HepG2 (cell line): ENCODE results near the gene PHF13. TPM values are rescaled to one million over a fixed set of nuclear protein-coding genes. Genes with fewer than 3 reads are reported as not detected.

Experiments
- CREB1 ChIP-seq, 2 experiments: fragments of 450-650 bp in 1 of 2; IDR thresholded peaks; 2 replicates each; pipeline ENCODE4 v1.6.1; 2016 to 2017; ENCODE audit warnings: control low read depth in 1 of 2, mild to moderate bottlenecking in 1 of 2, missing compliant biosample characterization in 1 of 2, missing genetic modification characterization in 1 of 2
- ELF4 ChIP-seq: sonication (generic); formaldehyde crosslinking; IDR thresholded peaks from 2 replicates; pipeline ENCODE4 v1.5.0; 2020; ENCODE audit warnings: missing genetic modification reagents, mild to moderate bottlenecking, moderate library complexity, borderline replicate concordance
- FIP1L1 ChIP-seq: fragments of 200-400 bp; formaldehyde crosslinking; IDR thresholded peaks from 2 replicates; pipeline ENCODE4 v1.6.1; 2018; ENCODE audit warnings: low read depth, mild to moderate bottlenecking, low read length, moderate library complexity, borderline replicate concordance; ENCODE audit not compliant: insufficient read depth
- FOXO1 ChIP-seq: sonication (generic); formaldehyde crosslinking; IDR thresholded peaks from 2 replicates; pipeline ENCODE4 v1.4.0; 2020; ENCODE audit warnings: missing genetic modification reagents
- GABPB1 ChIP-seq: IDR thresholded peaks from 2 replicates; pipeline ENCODE4 v1.6.1; 2016; ENCODE audit warnings: mild to moderate bottlenecking, missing genetic modification reagents, moderate library complexity, missing compliant biosample characterization
- HNRNPLL ChIP-seq: fragments of 200-400 bp; formaldehyde crosslinking; IDR thresholded peaks from 2 replicates; pipeline ENCODE4 v1.6.1; 2017; ENCODE audit warnings: mild to moderate bottlenecking, low read depth, low read length; ENCODE audit not compliant: poor library complexity, severe bottlenecking
- HOXA9 ChIP-seq: sonication (generic); formaldehyde crosslinking; IDR thresholded peaks from 2 replicates; pipeline ENCODE4 v1.8.1; 2022; ENCODE audit warnings: missing genetic modification reagents, mild to moderate bottlenecking, moderate library complexity, borderline replicate concordance
- JDP2 ChIP-seq: sonication (generic); formaldehyde crosslinking; IDR thresholded peaks from 2 replicates; pipeline ENCODE4 v1.8.1; 2022; ENCODE audit warnings: missing genetic modification reagents, borderline replicate concordance
- LCORL ChIP-seq, 2 experiments: fragments of 450-650 bp in 1 of 2; sonication (generic) in 1 of 2; formaldehyde crosslinking in 1 of 2; IDR thresholded peaks; 2 replicates each; pipeline versions ENCODE4 v1.5.0 to v1.6.1; 2017 to 2020; ENCODE audit warnings: antibody characterized with exemption in 1 of 2, missing genetic modification reagents in 1 of 2
- NCOA2 ChIP-seq: sonication (generic); formaldehyde crosslinking; IDR thresholded peaks from 2 replicates; pipeline ENCODE4 v1.8.0; 2022; ENCODE audit warnings: inconsistent platforms
- NFKB2 ChIP-seq: sonication (generic); formaldehyde crosslinking; IDR thresholded peaks from 2 replicates; pipeline ENCODE4 v1.4.0; 2020; ENCODE audit warnings: missing genetic modification reagents, borderline replicate concordance
- PHF21A ChIP-seq: sonication (generic); formaldehyde crosslinking; IDR thresholded peaks from 2 replicates; pipeline ENCODE4 v1.5.0; 2020; ENCODE audit warnings: mild to moderate bottlenecking, missing genetic modification reagents
- RELA ChIP-seq: sonication (generic); formaldehyde crosslinking; IDR thresholded peaks from 2 replicates; pipeline ENCODE4 v1.4.0; 2020; ENCODE audit warnings: missing genetic modification reagents
- RFX1 ChIP-seq: fragments of 450-650 bp; IDR thresholded peaks from 2 replicates; pipeline ENCODE4 v1.6.1; 2017
- RFXAP ChIP-seq: sonication (generic); formaldehyde crosslinking; IDR thresholded peaks from 2 replicates; pipeline ENCODE4 v1.4.0; 2020; ENCODE audit warnings: missing genetic modification reagents, borderline replicate concordance
- SOX5 ChIP-seq: IDR thresholded peaks from 2 replicates; pipeline ENCODE4 v1.6.1; 2016; ENCODE audit warnings: borderline replicate concordance
- YY1 ChIP-seq: IDR thresholded peaks from 2 replicates; pipeline ENCODE4 v1.6.1; 2011; ENCODE audit warnings: low read length, low read depth, moderate library complexity, mild to moderate bottlenecking; ENCODE audit not compliant: insufficient read depth, insufficient replicate concordance
- ZBTB21 ChIP-seq: sonication (generic); formaldehyde crosslinking; IDR thresholded peaks from 2 replicates; pipeline ENCODE4 v1.4.0; 2020; ENCODE audit warnings: missing genetic modification reagents
- ZNF205 ChIP-seq: IDR thresholded peaks from 2 replicates; pipeline ENCODE4 v1.6.1; 2018; ENCODE audit warnings: missing biosample characterization, missing genetic modification reagents
- ZNF333 ChIP-seq: sonication (generic); formaldehyde crosslinking; IDR thresholded peaks from 2 replicates; pipeline ENCODE4 v1.4.0; 2020; ENCODE audit warnings: mild to moderate bottlenecking, missing genetic modification reagents, borderline replicate concordance
- ZNF777 ChIP-seq: sonication (generic); formaldehyde crosslinking; IDR thresholded peaks from 2 replicates; pipeline ENCODE4 v1.4.0; 2020; ENCODE audit warnings: missing genetic modification reagents
- ZNF792 ChIP-seq: IDR thresholded peaks from 2 replicates; pipeline ENCODE4 v1.6.1; 2016
- polyA plus RNA-seq, 8 experiments: library from polyadenylated mRNA; depleted of rRNA in 3 of 8; stranded (reverse) in 7 of 8; unstranded in 1 of 8; fragments of >200 nt; fragmentation: Illumina TruSeq in 4 of 8; extraction: Trizol in 4 of 8; gene quantifications; 2 replicates each; pipeline versions ENCODE4 v1.2.1 to v1.2.3, GENCODE V29; 2011 to 2016; ENCODE audit warnings: low read depth in 4 of 8, missing spikeins in 1 of 8, mixed read lengths in 1 of 8; ENCODE audit not compliant: insufficient read depth in 1 of 8
- total RNA-seq, 5 experiments: library from RNA; depleted of rRNA; stranded (reverse); fragments of >200 nt; fragmentation: Illumina TruSeq; extraction: Trizol; gene quantifications; 2 replicates each; pipeline ENCODE4 v1.2.3, GENCODE V29; 2016; ENCODE audit warnings: low read depth in 1 of 5
- TF ChIP-seq, protein P1 (sequence below): sonication (generic); formaldehyde crosslinking; IDR thresholded peaks from 2 replicates; pipeline ENCODE4 v1.5.0; 2020; ENCODE audit warnings: mild to moderate bottlenecking, missing genetic modification reagents, moderate library complexity
- TF ChIP-seq, protein P2 (sequence below): sonication (generic); formaldehyde crosslinking; IDR thresholded peaks from 2 replicates; pipeline ENCODE4 v1.4.0; 2020; ENCODE audit warnings: missing genetic modification reagents
- TF ChIP-seq, protein P3 (sequence below): sonication (generic); formaldehyde crosslinking; IDR thresholded peaks from 2 replicates; pipeline ENCODE4 v1.5.1; 2020; ENCODE audit warnings: missing genetic modification reagents, mild to moderate bottlenecking, borderline replicate concordance
- TF ChIP-seq, protein P4 (sequence below): IDR thresholded peaks from 2 replicates; pipeline ENCODE4 v1.6.1; 2016; ENCODE audit warnings: missing genetic modification reagents, missing compliant biosample characterization

Gene PHF13
- total and polyA plus RNA-seq, 2 of the 13 experiments (the other 11 are each of a cell fraction or from before 2014, with no cell fraction given) = 4.7 to 7.4 TPM

DNA sequence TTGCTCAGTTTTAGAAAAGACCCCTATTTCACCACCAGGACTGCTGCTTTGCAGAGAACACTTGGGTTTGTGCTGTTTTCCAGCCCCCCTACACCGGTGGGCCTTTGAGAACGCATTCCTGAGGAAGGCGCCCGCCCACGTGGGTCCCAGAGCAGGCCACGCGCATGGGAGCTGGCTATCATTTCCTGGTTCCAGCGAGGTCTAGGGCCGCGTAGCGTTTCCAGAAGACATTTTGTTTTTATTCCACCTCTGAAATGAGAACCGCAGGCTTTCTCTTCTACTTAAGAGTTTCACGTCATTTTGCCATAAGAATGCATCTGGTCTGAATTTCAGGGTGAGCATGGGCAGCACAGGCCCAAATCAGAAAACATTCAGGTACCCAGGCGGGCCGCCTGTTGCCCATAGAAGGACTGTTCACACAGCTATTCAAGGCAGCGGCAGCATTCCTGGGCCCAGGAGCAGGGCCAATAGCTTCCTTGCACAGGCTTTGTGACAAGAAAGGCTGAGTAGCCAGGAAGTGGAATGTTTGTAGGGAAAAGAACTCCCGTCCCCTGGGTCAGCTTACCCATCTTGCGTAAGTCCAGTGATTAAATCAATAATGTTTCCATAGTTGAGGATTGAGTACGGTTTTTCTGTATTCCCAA lies 9.5 kb upstream of the PHF13 start (continued):
- TF ChIP-seq, protein P1, sequence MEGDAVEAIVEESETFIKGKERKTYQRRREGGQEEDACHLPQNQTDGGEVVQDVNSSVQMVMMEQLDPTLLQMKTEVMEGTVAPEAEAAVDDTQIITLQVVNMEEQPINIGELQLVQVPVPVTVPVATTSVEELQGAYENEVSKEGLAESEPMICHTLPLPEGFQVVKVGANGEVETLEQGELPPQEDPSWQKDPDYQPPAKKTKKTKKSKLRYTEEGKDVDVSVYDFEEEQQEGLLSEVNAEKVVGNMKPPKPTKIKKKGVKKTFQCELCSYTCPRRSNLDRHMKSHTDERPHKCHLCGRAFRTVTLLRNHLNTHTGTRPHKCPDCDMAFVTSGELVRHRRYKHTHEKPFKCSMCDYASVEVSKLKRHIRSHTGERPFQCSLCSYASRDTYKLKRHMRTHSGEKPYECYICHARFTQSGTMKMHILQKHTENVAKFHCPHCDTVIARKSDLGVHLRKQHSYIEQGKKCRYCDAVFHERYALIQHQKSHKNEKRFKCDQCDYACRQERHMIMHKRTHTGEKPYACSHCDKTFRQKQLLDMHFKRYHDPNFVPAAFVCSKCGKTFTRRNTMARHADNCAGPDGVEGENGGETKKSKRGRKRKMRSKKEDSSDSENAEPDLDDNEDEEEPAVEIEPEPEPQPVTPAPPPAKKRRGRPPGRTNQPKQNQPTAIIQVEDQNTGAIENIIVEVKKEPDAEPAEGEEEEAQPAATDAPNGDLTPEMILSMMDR (CRISPR knock-in tag) = no peak
- TF ChIP-seq SOX5 = peak; percentile 57
- TF ChIP-seq PHF21A (CRISPR knock-in tag) = peak; percentile 85
- peak; percentile 41 for TF ChIP-seq GABPB1
- TF ChIP-seq ZNF792 (CRISPR knock-in tag) = peak; percentile 85; the same call in 1 of the 2 replicates
- TF ChIP-seq, protein P2, sequence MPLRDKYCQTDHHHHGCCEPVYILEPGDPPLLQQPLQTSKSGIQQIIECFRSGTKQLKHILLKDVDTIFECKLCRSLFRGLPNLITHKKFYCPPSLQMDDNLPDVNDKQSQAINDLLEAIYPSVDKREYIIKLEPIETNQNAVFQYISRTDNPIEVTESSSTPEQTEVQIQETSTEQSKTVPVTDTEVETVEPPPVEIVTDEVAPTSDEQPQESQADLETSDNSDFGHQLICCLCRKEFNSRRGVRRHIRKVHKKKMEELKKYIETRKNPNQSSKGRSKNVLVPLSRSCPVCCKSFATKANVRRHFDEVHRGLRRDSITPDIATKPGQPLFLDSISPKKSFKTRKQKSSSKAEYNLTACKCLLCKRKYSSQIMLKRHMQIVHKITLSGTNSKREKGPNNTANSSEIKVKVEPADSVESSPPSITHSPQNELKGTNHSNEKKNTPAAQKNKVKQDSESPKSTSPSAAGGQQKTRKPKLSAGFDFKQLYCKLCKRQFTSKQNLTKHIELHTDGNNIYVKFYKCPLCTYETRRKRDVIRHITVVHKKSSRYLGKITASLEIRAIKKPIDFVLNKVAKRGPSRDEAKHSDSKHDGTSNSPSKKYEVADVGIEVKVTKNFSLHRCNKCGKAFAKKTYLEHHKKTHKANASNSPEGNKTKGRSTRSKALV (CRISPR knock-in tag) = 0 out of 2 replicates have a peak, but pooled peaks have one; percentile 51
- TF ChIP-seq LCORL (IDR thresholded peaks at IDR 0.05) = no peak
- peak; percentile 44; the same call in 1 of the 2 replicates for TF ChIP-seq LCORL (CRISPR knock-in tag; IDR thresholded peaks at IDR 0.05)
- TF ChIP-seq ZBTB21 (CRISPR knock-in tag) = peak; percentile 19; the same call in 1 of the 2 replicates
- TF ChIP-seq RELA (CRISPR knock-in tag) = peak; percentile 52; the same call in 1 of the 2 replicates
- peak; percentile 26 for TF ChIP-seq HNRNPLL
- TF ChIP-seq, protein P3, sequence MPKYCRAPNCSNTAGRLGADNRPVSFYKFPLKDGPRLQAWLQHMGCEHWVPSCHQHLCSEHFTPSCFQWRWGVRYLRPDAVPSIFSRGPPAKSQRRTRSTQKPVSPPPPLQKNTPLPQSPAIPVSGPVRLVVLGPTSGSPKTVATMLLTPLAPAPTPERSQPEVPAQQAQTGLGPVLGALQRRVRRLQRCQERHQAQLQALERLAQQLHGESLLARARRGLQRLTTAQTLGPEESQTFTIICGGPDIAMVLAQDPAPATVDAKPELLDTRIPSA = no peak
- TF ChIP-seq, protein P4, sequence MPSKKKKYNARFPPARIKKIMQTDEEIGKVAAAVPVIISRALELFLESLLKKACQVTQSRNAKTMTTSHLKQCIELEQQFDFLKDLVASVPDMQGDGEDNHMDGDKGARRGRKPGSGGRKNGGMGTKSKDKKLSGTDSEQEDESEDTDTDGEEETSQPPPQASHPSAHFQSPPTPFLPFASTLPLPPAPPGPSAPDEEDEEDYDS = peak; percentile 88
- TF ChIP-seq ELF4 (CRISPR knock-in tag) = peak; percentile 74; the same call in 1 of the 2 replicates
- TF ChIP-seq RFX1 = no peak
- TF ChIP-seq NCOA2 (CRISPR knock-in tag) = peak; percentile 67
- TF ChIP-seq NFKB2 (CRISPR knock-in tag) = peak; percentile 74; the same call in 1 of the 2 replicates
- TF ChIP-seq RFXAP (CRISPR knock-in tag) = peak; percentile 43; the same call in 1 of the 2 replicates
- TF ChIP-seq HOXA9 = no peak
- no peak for TF ChIP-seq FIP1L1
- peak; percentile 69; the same call in 1 of the 2 replicates for TF ChIP-seq FOXO1
- 0 out of 2 replicates have a peak, but pooled peaks have one; percentile 30 for TF ChIP-seq ZNF205 (CRISPR knock-in tag)
- TF ChIP-seq CREB1 (IDR thresholded peaks at IDR 0.05) = no peak
- peak; percentile 66 for TF ChIP-seq CREB1 (CRISPR knock-in tag; IDR thresholded peaks at IDR 0.05)
- TF ChIP-seq YY1 = peak; percentile 72
- TF ChIP-seq ZNF333 (CRISPR knock-in tag) = 0 out of 2 replicates have a peak, but pooled peaks have one; percentile 34
- TF ChIP-seq ZNF777 (CRISPR knock-in tag) = peak; percentile 54; the same call in 1 of the 2 replicates
- no peak for TF ChIP-seq JDP2 (CRISPR knock-in tag)
